Epithelial cell of esophagus (primary cell): ENCODE measurements around the gene PTGES2.

Experiments used
- DNase-seq: peaks from one replicate; pipeline ENCODE4 v3.0.0; 2010; ENCODE audit warnings: low read depth
- H3K4me3 ChIP-seq: 2 replicates; pipeline ENCODE4 v1.5.1; 2011; ENCODE audit warnings: mild to moderate bottlenecking, low read length, control low read depth
- CTCF ChIP-seq: IDR thresholded peaks from 2 replicates; pipeline ENCODE4 v1.5.1; 2011; ENCODE audit warnings: low read depth, mild to moderate bottlenecking, low read length, control low read depth, inconsistent platforms; ENCODE audit not compliant: insufficient read depth; ENCODE audit errors: missing control alignments

Gene PTGES2

DNA sequence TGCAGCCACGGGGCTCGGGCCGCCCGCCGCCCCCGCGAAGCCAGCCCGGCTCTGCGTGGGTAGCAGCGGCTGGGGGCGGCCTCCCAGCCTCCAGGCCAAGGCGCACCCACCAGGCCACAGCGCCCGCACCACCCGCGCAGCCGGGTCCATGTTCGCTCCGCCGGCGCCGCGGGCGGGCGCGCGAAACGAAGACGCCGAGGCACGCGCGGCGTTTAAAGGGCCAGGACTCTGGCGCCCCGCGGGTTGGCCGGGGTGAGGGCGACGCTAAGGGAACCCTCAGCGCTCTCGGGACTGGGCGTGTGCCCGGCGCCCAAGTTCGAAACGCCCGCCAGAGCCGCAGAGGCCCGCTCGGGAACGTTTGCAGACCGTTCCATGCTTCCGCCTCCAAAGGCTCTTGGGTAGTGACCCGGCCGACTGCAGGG is at the start of gene PTGES2:
TSS of gene PTGES2 (minus strand) at position 162 of the 422 bp plus-strand sequence. CDS start at position 150, 12 bp downstream.
- no peak for TF ChIP-seq CTCF

DNA sequence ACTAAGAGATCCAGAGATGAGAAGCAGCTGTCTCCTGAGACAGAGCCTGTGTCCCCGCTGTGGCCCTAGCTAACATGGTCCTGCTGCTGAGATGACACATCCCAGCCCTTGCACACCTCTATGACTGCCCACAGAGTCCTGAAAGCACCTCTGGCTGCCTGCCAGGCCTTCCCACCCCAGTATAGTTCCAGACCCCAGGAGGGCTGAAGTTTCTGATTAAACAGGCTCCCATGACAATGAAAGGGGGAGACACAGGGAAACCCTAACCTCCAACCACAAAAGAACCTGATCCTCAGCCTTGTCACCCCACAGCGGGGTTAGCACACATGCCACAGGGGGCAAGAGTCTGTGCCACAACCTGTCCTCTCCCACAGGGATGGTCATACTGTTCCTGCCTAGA is 48.2 kb upstream of the PTGES2 start:
- DNase-seq = no peak
- no peak for TF ChIP-seq CTCF
- H3K4me3 ChIP-seq = no peak overlapping the region

More for the DNA sequence above, at the start of gene PTGES2:
- peak within 1 kb of the TSS; percentile 93 for H3K4me3 ChIP-seq
- peak; percentile 87 for DNase-seq

- no peak for DNase-seq
- no peak for TF ChIP-seq CTCF
- H3K4me3 ChIP-seq = no peak overlapping the region
Observed at GRCh38 chr9:128175102-128175563, 47.6 kb upstream of the PTGES2 start.

GRCh38 chr9:128174062-128174461 is 46.5 kb upstream of the PTGES2 start:
- no peak for DNase-seq
- no peak overlapping the region for H3K4me3 ChIP-seq
- TF ChIP-seq CTCF = no peak

DNA sequence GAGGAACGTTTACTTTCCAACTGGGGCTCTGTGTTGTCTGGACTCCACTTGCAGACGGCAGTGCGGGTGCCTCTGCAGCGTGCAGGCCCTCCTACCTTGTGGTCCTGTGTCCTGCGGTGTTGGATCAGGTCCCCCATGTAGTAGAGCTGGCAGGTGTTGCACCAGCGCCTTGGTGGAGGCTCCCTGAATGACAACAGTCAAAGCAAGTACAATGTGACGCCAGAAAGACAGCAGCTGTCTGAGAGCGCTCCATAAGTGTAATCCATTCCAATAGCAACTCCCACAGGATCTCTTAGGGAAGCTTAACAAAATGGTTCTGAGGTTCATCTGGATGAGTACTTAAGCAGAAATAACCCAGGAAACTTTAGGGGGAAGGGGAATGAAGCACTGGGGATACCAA is 42.4 kb upstream of the PTGES2 start:
- no peak for TF ChIP-seq CTCF
- no peak for DNase-seq
- H3K4me3 ChIP-seq = no peak overlapping the region

- no peak overlapping the region for H3K4me3 ChIP-seq
- no peak for TF ChIP-seq CTCF
- no peak for DNase-seq
Observed at GRCh38 chr9:128169492-128169891, 42.0 kb upstream of the PTGES2 start.

- no peak overlapping the region for H3K4me3 ChIP-seq
- TF ChIP-seq CTCF = no peak
- no peak for DNase-seq
Observed at GRCh38 chr9:128168731-128169308, 41.3 kb upstream of the PTGES2 start.
